MCF 10A (cell line): ENCODE measurements around the gene FAM111B. TPM values are rescaled to one million over a fixed set of nuclear protein-coding genes. Genes with fewer than 3 reads are reported as not detected.
"Not testable (repeated sequence)": the region's sequence is repeated elsewhere in the genome, so short reads cannot be mapped to it uniquely, and the experiment has no call there.

Source experiments
- BruUV-seq: library from RNA; stranded (reverse); fragments of 400-500 nt; replicated peaks from 2 replicates; lab custom pipeline; 2021; lab: Mats Ljungman, UMichigan
- CTCF ChIA-PET: fragments of 300-600 bp; sonication (Branson Sonifier 250); formaldehyde crosslinking; extraction: SDS; loops from one replicate; lab custom pipeline; 2021; ENCODE audit warnings: antibody characterized with exemption, inconsistent platforms; lab: Yijun Ruan, JAX
- POLR2A ChIA-PET: fragments of 300-600, 350-650 bp; sonication (Branson Sonifier 250); formaldehyde crosslinking; extraction: SDS; loops from one replicate; lab custom pipeline; 2020; ENCODE audit warnings: antibody characterized with exemption, inconsistent platforms; lab: Yijun Ruan, JAX
- DNase-seq: peaks from one replicate; pipeline ENCODE4 v3.0.0-alpha.2; 2018; ENCODE audit not compliant: unreplicated experiment
- H3K27ac Mint-ChIP-seq: one replicate; pipeline ENCODE4 v1.8.0; 2022; ENCODE audit warnings: mild to moderate bottlenecking, low read depth, mixed read lengths; ENCODE audit not compliant: unreplicated experiment
- H3K27me3 Mint-ChIP-seq: one replicate; pipeline ENCODE4 v1.8.0; 2022; ENCODE audit warnings: mixed read lengths; ENCODE audit not compliant: insufficient read depth, unreplicated experiment
- H3K36me3 Mint-ChIP-seq: one replicate; pipeline ENCODE4 v1.8.0; 2022; ENCODE audit warnings: mild to moderate bottlenecking, moderate library complexity, mixed read lengths; ENCODE audit not compliant: insufficient read depth, unreplicated experiment
- H3K4me1 Mint-ChIP-seq: one replicate; pipeline ENCODE4 v1.8.0; 2022; ENCODE audit warnings: mixed read lengths; ENCODE audit not compliant: insufficient read depth, unreplicated experiment
- H3K4me3 Mint-ChIP-seq: one replicate; pipeline ENCODE4 v1.8.0; 2022; ENCODE audit warnings: mild to moderate bottlenecking, moderate library complexity, mixed read lengths; ENCODE audit not compliant: unreplicated experiment
- H3K9me3 Mint-ChIP-seq: one replicate; pipeline ENCODE4 v1.8.0; 2022; ENCODE audit warnings: mixed read lengths; ENCODE audit not compliant: unreplicated experiment
- intact Hi-C: fragments of 100-400 bp; cut with micrococcal nuclease; formaldehyde crosslinking; loops from 2 replicates; pipeline ENCODE4 v1.14.1; 2022
- total RNA-seq: library from RNA; stranded (reverse); gene quantifications from 2 replicates; pipeline ENCODE4 v1.2.3, GENCODE V29; 2022
- TF ChIP-seq, protein P1 (sequence below): fragments of 200-600 bp; IDR thresholded peaks from one replicate; pipeline ENCODE4 v1.8.0; 2022; ENCODE audit warnings: antibody characterized with exemption, mild to moderate bottlenecking; ENCODE audit not compliant: unreplicated experiment

The FAM111B gene
- total RNA-seq, 1 experiment from 2014 or later = 1.6 TPM

DNA sequence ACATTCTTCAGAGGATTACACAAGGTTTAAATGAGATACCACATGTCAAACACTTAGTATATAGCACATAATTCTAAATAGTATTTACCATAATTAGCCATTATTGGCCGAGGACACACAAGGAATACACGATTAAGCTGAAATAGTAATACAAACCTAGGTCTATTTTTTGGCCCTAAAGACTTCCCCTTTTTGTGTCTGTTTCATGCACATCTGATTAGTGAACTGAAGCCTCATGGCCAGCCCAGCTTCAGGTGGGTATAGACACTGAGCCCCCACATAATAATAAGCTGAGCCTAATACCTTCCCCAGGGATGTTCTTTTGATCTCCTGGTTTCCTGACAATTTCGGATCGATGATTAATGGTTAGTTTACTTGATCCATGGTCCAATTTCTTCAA is 18.9 kb upstream of the FAM111B start:
- Mint-ChIP-seq H3K9me3 (no peaks in the 10 kb centered on the region), H3K27ac (no peak overlapping the region), H3K27me3 (peaks cover 83% of the 10 kb centered on the region), H3K36me3 (no peaks in the 10 kb centered on the region), H3K4me3 (no peak overlapping the region), H3K4me1 (no peaks in the 10 kb centered on the region)
- TF ChIP-seq, protein P1, sequence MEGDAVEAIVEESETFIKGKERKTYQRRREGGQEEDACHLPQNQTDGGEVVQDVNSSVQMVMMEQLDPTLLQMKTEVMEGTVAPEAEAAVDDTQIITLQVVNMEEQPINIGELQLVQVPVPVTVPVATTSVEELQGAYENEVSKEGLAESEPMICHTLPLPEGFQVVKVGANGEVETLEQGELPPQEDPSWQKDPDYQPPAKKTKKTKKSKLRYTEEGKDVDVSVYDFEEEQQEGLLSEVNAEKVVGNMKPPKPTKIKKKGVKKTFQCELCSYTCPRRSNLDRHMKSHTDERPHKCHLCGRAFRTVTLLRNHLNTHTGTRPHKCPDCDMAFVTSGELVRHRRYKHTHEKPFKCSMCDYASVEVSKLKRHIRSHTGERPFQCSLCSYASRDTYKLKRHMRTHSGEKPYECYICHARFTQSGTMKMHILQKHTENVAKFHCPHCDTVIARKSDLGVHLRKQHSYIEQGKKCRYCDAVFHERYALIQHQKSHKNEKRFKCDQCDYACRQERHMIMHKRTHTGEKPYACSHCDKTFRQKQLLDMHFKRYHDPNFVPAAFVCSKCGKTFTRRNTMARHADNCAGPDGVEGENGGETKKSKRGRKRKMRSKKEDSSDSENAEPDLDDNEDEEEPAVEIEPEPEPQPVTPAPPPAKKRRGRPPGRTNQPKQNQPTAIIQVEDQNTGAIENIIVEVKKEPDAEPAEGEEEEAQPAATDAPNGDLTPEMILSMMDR = no peak
- POLR2A ChIA-PET = interaction anchor here (0.6 kb wide), 1 partner anchor 18 kb away, joined by 3 read pairs; no protein-coding TSS in a partner anchor
- CTCF ChIA-PET = interaction anchor here (0.9 to 1.3 kb wide), 4 partner anchors 9 to 70 kb away, joined by 3 to 7 read pairs (median 5); no protein-coding TSS in a partner anchor
- intact Hi-C loops = no loop called here
- DNase-seq = no peak
- BruUV-seq = no TSS peak

DNA sequence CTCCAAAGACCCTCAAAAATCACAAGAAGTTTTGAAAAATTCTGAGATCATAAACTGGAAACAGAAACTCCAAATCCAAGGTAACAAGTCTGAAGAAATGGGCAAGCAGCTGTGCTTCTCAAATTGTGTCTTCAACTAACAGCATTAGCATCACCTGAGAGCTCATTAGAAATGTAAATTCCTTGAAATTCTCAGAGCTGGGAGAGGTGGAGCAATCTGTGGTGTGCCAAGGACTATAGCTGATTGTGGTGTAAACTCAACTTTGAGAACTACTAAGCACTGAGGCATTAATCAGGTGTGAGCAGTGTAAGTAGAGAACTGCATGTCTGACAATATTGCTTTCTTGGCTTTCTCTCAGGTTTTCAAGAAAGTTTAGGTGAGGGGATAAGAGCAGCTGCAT is 13.5 kb upstream of the FAM111B start:
- POLR2A ChIA-PET, BruUV-seq, DNase-seq, intact Hi-C loops, H3K27ac Mint-ChIP-seq, H3K36me3 Mint-ChIP-seq, H3K4me3 Mint-ChIP-seq, H3K4me1 Mint-ChIP-seq, H3K9me3 Mint-ChIP-seq: not testable (repeated sequence)
- peaks cover 51% of the 10 kb centered on the region for H3K27me3 Mint-ChIP-seq
- CTCF ChIA-PET = interaction anchor here (0.6 to 2.0 kb wide), 3 partner anchors 35 to 584 kb away, joined by 3 to 8 read pairs (median 5); no protein-coding TSS in a partner anchor

DNA sequence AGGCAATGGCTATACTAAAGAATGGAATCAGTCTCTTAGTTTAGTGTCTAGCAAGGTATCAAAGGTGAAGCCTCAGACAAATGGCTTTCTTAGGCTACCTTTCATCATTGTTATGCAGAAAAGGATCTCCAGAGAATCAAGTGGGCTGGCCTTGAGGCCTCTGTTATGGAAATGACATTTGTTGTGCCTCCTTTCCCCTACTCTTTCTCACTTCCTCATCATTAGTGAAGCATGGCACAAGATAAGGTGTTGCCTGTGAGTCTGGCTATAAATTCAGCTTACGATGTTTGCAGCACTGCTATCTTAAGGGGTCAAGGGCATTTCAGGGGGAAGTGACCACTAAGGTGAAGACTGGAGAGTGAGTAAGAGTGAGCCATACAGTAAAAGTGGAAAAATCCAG is 11.8 kb upstream of the FAM111B start:
- H3K9me3 Mint-ChIP-seq, DNase-seq, POLR2A ChIA-PET, H3K4me1 Mint-ChIP-seq, intact Hi-C loops, H3K36me3 Mint-ChIP-seq, H3K4me3 Mint-ChIP-seq, BruUV-seq, H3K27ac Mint-ChIP-seq: not testable (repeated sequence)
- CTCF ChIA-PET = interaction anchor here (0.6 to 3.9 kb wide), 6 partner anchors 32 to 255 kb away, joined by 3 to 36 read pairs (median 6); no protein-coding TSS in a partner anchor
- peaks cover 49% of the 10 kb centered on the region for H3K27me3 Mint-ChIP-seq

DNA sequence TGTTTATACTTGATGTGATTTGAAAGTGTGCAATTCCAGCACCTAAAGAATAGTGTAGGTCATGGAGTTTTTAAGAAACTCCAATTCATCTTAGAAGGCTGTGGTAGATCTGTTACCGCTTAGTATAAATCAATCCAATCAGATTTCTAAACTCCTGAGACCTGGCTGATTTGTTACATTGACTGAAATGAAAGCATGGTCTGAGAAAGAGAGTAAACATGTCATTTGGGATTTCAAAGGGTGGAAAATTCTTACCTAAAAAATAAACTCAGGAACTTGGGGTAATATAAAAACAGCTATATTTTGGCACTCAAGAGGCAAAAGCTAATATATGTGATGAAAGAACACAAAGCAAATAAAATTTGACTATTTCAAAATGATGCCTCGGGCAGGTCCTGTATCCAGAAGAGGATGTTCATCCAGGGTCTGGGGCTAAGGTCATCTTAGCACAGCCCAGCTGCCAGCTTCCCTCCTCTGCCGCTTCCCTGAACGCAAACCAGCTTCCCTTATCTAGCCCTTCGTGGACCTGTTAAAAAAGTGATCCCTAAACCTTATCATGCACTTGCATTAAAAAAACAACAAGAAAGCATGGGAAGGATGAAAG is 11.0 kb upstream of the FAM111B start:
- H3K36me3 Mint-ChIP-seq, H3K4me1 Mint-ChIP-seq, DNase-seq, POLR2A ChIA-PET, H3K27ac Mint-ChIP-seq, H3K4me3 Mint-ChIP-seq, intact Hi-C loops, BruUV-seq, H3K9me3 Mint-ChIP-seq: not testable (repeated sequence)
- peaks cover 41% of the 10 kb centered on the region for H3K27me3 Mint-ChIP-seq
- CTCF ChIA-PET = interaction anchor here (0.7 to 3.9 kb wide), 11 partner anchors 8 to 443 kb away, joined by 3 to 36 read pairs (median 4); partner anchors contain the start of gene FAM111B

DNA sequence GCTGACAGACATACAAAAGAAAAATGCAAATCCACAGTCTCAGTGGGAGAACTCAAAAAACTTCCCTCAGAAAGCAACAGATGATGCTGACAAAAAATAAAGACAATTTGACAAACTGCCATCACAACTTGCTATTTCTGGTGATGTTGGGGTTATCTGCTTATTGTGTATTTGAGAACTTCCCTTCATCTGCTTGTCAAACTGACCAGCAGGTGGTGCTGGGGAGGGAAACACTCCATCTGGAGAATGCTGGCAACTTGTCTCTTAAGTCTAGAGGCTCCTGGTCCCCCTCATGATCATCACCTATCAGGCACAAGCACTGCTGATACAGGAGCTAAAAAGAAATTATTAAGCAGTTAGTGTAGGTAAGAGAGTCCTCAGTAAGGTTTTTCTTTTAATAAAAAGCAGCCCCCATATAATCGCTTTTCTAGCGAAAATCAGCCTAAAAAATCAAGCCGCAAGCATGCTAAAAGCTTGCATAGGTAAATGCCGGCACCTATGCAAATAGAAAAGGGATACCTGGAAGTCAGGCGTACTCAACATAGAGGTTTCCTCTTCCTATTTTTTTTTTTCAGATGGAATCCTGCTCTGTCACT is 9.8 kb upstream of the FAM111B start:
- TF ChIP-seq, protein P1 = peak; percentile 71
- H3K4me3 Mint-ChIP-seq = no peak overlapping the region
- H3K9me3 Mint-ChIP-seq = no peaks in the 10 kb centered on the region
- H3K36me3 Mint-ChIP-seq = no peaks in the 10 kb centered on the region
- peaks cover 32% of the 10 kb centered on the region for H3K27me3 Mint-ChIP-seq
- H3K27ac Mint-ChIP-seq = no peak overlapping the region
- no TSS peak for BruUV-seq
- DNase-seq = peak; percentile 72
- CTCF ChIA-PET = interaction anchor here (0.6 to 3.9 kb wide), 25 partner anchors 9 to 870 kb away, joined by 3 to 36 read pairs (median 4); partner anchors contain the start of gene FAM111B
- POLR2A ChIA-PET = no interaction called here
- H3K4me1 Mint-ChIP-seq = no peaks in the 10 kb centered on the region
- intact Hi-C loops = loop anchor here (1.0 kb wide), 2 partner anchors 39 to 61 kb away; no protein-coding TSS in a partner anchor

DNA sequence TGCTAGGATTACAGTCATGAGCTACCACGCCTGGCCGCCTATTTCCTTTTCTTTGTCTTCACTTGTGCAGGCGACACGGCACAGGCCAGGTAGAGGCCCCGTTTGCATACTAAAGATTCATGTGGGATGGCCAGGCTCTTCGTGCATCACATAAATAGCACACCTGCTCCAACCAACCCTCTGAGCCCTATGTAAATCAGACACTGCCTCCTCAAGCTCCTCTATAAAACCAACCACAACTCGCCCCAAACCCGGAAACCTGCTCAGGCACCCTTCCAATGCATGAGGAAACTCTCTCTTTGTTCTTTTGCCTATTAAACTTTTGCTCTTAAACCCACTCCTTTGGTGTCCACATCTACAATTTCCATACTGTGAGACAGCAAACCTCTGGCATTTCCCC is 9.1 kb upstream of the FAM111B start:
- BruUV-seq, H3K36me3 Mint-ChIP-seq, H3K4me1 Mint-ChIP-seq, H3K4me3 Mint-ChIP-seq, H3K9me3 Mint-ChIP-seq, POLR2A ChIA-PET, DNase-seq, H3K27ac Mint-ChIP-seq: not testable (repeated sequence)
- CTCF ChIA-PET = interaction anchor here (0.7 to 3.9 kb wide), 20 partner anchors 8 to 871 kb away, joined by 3 to 36 read pairs (median 4); partner anchors contain the start of gene FAM111B
- intact Hi-C loops = loop anchor here (1.0 kb wide), 2 partner anchors 38 to 60 kb away; no protein-coding TSS in a partner anchor
- H3K27me3 Mint-ChIP-seq = peaks cover 25% of the 10 kb centered on the region
